GM23338 (cell line): ENCODE data around the gene CPNE7. TPM values are rescaled to one million over a fixed set of nuclear protein-coding genes. Genes with fewer than 3 reads are reported as not detected.

Experiments used
- ATAC-seq: fragments of 200-7000 bp; cut with Tn5 transposase; 3 replicates; pipeline ENCODE4 v1.9.1; 2020
- DNase-seq: peaks from one replicate; pipeline ENCODE4 v3.0.0-alpha.2; 2015; ENCODE audit warnings: low spot score
- H2AFZ ChIP-seq: fragments of 200-600 bp; sonication (generic); 2 replicates; pipeline ENCODE4 v1.8.0; 2016; ENCODE audit warnings: antibody characterized with exemption, mild to moderate bottlenecking, moderate library complexity
- H3F3A ChIP-seq: fragments of 200-600 bp; sonication (generic); replicated peaks from 2 replicates; pipeline ENCODE4 v1.8.0; 2017; ENCODE audit warnings: antibody characterized with exemption, mixed run types, low read depth
- H3K27ac ChIP-seq: fragments of 200-600 bp; sonication (generic); 2 replicates; pipeline ENCODE4 v1.6.1; 2016; ENCODE audit warnings: low read depth
- H3K27me3 ChIP-seq: fragments of 200-600 bp; sonication (generic); 2 replicates; pipeline ENCODE4 v1.8.0; 2016; ENCODE audit warnings: mild to moderate bottlenecking, mixed run types, moderate library complexity; ENCODE audit not compliant: insufficient read depth
- H3K36me3 ChIP-seq: fragments of 200-600 bp; sonication (generic); 2 replicates; pipeline ENCODE4 v1.8.0; 2016; ENCODE audit warnings: mild to moderate bottlenecking; ENCODE audit not compliant: insufficient read depth
- H3K4me1 ChIP-seq: fragments of 200-600 bp; sonication (generic); 2 replicates; pipeline ENCODE4 v1.8.0; 2016; ENCODE audit warnings: mild to moderate bottlenecking, moderate library complexity; ENCODE audit not compliant: insufficient read depth
- H3K4me2 ChIP-seq: fragments of 200-600 bp; sonication (generic); 2 replicates; pipeline ENCODE4 v1.7.1; 2017; ENCODE audit warnings: mixed run types
- H3K4me3 ChIP-seq: fragments of 200-600 bp; sonication (generic); 2 replicates; pipeline ENCODE4 v1.6.1; 2016; ENCODE audit warnings: mixed run types
- H3K79me2 ChIP-seq: fragments of 200-600 bp; sonication (generic); replicated peaks from 2 replicates; pipeline ENCODE4 v1.8.0; 2017; ENCODE audit warnings: mild to moderate bottlenecking; ENCODE audit not compliant: insufficient read depth
- H3K9me2 ChIP-seq: fragments of 200-600 bp; sonication (generic); 2 replicates; pipeline ENCODE4 v1.8.0; 2017; ENCODE audit not compliant: insufficient read depth
- H4K20me1 ChIP-seq: fragments of 200-600 bp; sonication (generic); replicated peaks from 2 replicates; pipeline ENCODE4 v1.8.0; 2017; ENCODE audit warnings: mild to moderate bottlenecking; ENCODE audit not compliant: insufficient read depth
- H3K27ac Mint-ChIP-seq: 2 replicates; pipeline ENCODE4 v1.8.0; 2020; ENCODE audit warnings: inconsistent platforms, mild to moderate bottlenecking, moderate library complexity, mixed read lengths
- H3K27me3 Mint-ChIP-seq: 3 replicates; pipeline ENCODE4 v1.8.0; 2022; ENCODE audit warnings: low read depth, mild to moderate bottlenecking, moderate library complexity, mixed read lengths, inconsistent platforms; ENCODE audit not compliant: insufficient read depth, poor library complexity
- H3K36me3 Mint-ChIP-seq: 3 replicates; pipeline ENCODE4 v1.8.0; 2021; ENCODE audit warnings: low read depth, mild to moderate bottlenecking, inconsistent platforms, moderate library complexity, mixed read lengths
- H3K4me1 Mint-ChIP-seq: 3 replicates; pipeline ENCODE4 v1.8.0; 2020; ENCODE audit warnings: mild to moderate bottlenecking, inconsistent platforms, mixed read lengths
- H3K4me3 Mint-ChIP-seq: 3 replicates; pipeline ENCODE4 v1.8.0; 2021; ENCODE audit warnings: moderate library complexity, mild to moderate bottlenecking, inconsistent platforms, mixed read lengths
- H3K9me3 Mint-ChIP-seq: 3 replicates; pipeline ENCODE4 v1.8.0; 2020; ENCODE audit warnings: moderate library complexity, mild to moderate bottlenecking, inconsistent platforms, mixed read lengths
- EZH2phosphoT487 ChIP-seq: fragments of 200-600 bp; sonication (generic); IDR thresholded peaks from one replicate; pipeline ENCODE4 v1.8.1; 2018; ENCODE audit warnings: antibody characterized with exemption; ENCODE audit not compliant: unreplicated experiment
- JUNB ChIP-seq: IDR thresholded peaks from one replicate; pipeline ENCODE4 v1.6.1; 2016; ENCODE audit warnings: antibody characterized with exemption; ENCODE audit not compliant: unreplicated experiment
- NANOG ChIP-seq: IDR thresholded peaks from 2 replicates; pipeline ENCODE4 v1.6.1; 2016; ENCODE audit warnings: antibody characterized with exemption, borderline replicate concordance
- POLR2AphosphoS5 ChIP-seq: IDR thresholded peaks from 2 replicates; pipeline ENCODE4 v1.6.1; 2016; ENCODE audit warnings: antibody characterized with exemption, low read depth
- STAT1 ChIP-seq: IDR thresholded peaks from one replicate; pipeline ENCODE4 v1.6.1; 2016; ENCODE audit warnings: antibody characterized with exemption; ENCODE audit not compliant: unreplicated experiment
- polyA plus RNA-seq: library from polyadenylated mRNA; unstranded; fragments of >200 nt; fragmentation: Nextera tagmentation; extraction: Ambion mirVana; gene quantifications from 2 replicates; pipeline ENCODE4 v1.2.1, GENCODE V29; 2016
- total RNA-seq: library from RNA; depleted of rRNA; stranded (reverse); fragments of >200 nt; shearing (Covaris generic); gene quantifications from 2 replicates; pipeline ENCODE4 v1.2.3, GENCODE V29; 2014
- TF ChIP-seq, protein P1 (sequence below), 2 experiments: fragments of 200-600 bp in 1 of 2; sonication (generic) in 1 of 2; conservative IDR thresholded peaks; 2 replicates each; pipeline versions ENCODE4 v1.5.1 to v1.6.1; 2016 to 2017; ENCODE audit warnings: antibody characterized with exemption in 2 of 2, low read depth in 2 of 2, mild to moderate bottlenecking in 2 of 2, moderate library complexity in 1 of 2
- TF ChIP-seq, protein P2 (sequence below): fragments of 250-450 bp; sonication (Bioruptor Pico); IDR thresholded peaks from 2 replicates; pipeline ENCODE4 v1.5.0; 2020; ENCODE audit warnings: mild to moderate bottlenecking, moderate library complexity

The CPNE7 gene
- total and polyA plus RNA-seq, 2 experiments from 2014 or later, result 11.2 to 15.7 TPM

DNA sequence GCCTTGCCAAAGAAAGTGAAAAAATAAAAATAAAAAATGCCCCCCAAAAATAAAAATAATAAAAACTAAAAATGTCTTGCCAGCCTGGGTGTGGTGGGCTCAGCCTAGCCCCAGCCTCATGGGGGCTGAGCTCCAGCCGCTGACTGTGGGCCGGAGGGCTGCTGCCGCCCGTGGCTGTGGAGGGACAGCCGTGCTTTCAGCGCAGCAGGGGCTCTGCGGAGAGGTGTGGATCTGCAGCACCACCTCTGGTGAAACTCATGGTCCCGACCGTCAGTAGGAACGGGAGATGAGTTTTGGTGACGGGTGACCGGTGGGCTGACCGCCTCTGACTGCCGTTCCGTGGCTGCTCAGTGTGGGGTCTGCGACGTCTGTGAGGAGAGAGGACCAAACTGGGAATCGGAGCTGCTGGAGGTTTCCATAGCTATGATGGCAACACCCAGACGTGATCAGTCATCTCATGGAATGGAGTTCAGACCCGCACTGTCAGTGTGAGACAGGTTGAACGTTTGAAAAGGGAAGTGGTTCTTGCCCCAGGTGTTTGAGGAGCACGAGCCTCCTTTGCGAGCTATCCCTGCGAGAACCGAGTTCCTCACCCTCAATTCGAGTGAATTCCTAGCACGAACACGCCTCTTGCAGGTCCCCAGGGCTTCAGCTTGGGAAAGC is 27.1 kb upstream of the CPNE7 start:
- H3K4me1 Mint-ChIP-seq, result no peaks in the 10 kb centered on the region
- Histone ChIP-seq H3K4me1 (no peaks in the 10 kb centered on the region), H3F3A (0 out of 2 replicates have a peak, but pooled peaks cover 3% of the 10 kb centered on the region), H3K4me2 (no peak overlapping the region), H3K27me3 (no peaks in the 10 kb centered on the region), H3K36me3 (peaks cover 15% of the 10 kb centered on the region), H3K79me2 (no peaks in the 10 kb centered on the region), H3K27ac (no peak overlapping the region), H4K20me1 (no peaks in the 10 kb centered on the region), H2AFZ (no peak overlapping the region), H3K9me2 (no peaks in the 10 kb centered on the region), H3K4me3 (no peak overlapping the region)
- H3K27me3 Mint-ChIP-seq, result peaks cover 6% of the 10 kb centered on the region
- no peak for TF ChIP-seq JUNB
- TF ChIP-seq POLR2AphosphoS5, result no peak
- TF ChIP-seq, protein P1, sequence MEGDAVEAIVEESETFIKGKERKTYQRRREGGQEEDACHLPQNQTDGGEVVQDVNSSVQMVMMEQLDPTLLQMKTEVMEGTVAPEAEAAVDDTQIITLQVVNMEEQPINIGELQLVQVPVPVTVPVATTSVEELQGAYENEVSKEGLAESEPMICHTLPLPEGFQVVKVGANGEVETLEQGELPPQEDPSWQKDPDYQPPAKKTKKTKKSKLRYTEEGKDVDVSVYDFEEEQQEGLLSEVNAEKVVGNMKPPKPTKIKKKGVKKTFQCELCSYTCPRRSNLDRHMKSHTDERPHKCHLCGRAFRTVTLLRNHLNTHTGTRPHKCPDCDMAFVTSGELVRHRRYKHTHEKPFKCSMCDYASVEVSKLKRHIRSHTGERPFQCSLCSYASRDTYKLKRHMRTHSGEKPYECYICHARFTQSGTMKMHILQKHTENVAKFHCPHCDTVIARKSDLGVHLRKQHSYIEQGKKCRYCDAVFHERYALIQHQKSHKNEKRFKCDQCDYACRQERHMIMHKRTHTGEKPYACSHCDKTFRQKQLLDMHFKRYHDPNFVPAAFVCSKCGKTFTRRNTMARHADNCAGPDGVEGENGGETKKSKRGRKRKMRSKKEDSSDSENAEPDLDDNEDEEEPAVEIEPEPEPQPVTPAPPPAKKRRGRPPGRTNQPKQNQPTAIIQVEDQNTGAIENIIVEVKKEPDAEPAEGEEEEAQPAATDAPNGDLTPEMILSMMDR (conservative IDR thresholded peaks at IDR 0.05; ENCODE audit: low read depth in 2 of 2), result peak in 1 of 2 experiments; percentile 25; a peak in 1 of 4 replicates
- H3K4me3 Mint-ChIP-seq, result no peak overlapping the region
- no peak overlapping the region for H3K27ac Mint-ChIP-seq
- DNase-seq, result no peak
- H3K36me3 Mint-ChIP-seq, result peaks cover 65% of the 10 kb centered on the region
- peak; percentile 30; the same call in 1 of the 3 replicates for ATAC-seq
- H3K9me3 Mint-ChIP-seq, result no peaks in the 10 kb centered on the region

DNA sequence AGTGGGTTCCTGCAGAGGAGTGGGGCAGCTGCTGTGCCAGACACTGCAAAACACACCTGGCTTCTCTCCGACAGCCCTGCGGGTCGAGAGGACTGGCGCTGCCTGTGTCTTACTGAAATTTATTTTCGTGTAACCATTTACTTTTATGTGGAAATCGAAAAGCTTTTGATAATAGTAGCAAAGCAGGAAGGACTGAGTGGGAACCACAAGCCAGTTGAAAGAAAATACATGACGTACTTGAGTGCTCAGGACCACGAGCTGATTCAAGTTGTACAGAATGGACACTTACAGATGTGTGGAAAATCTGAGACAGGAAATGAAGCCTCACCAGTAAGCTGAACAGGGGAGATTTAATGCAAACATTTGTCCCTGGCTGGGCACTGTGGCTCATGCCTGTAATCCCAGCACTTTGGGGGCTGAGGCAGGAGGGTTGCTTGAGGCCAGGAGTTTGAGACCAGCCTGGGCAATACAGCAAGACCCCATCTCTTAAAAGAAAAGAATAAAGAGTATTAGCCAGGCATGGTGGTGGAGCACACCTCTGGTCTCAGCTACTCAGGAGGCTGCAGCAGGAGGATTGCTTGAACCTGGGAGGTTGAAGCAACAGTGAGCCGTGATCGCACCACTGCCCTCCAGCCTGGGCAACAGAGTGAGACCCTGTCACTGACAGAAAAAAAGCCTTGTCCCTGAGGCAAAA is 26.4 kb upstream of the CPNE7 start:
- H3K4me1 Mint-ChIP-seq, result no peaks in the 10 kb centered on the region
- no peaks in the 10 kb centered on the region for H3K27me3 ChIP-seq
- H3K36me3 Mint-ChIP-seq, result peaks cover 65% of the 10 kb centered on the region
- peaks cover 6% of the 10 kb centered on the region for H3K27me3 Mint-ChIP-seq
- no peak overlapping the region for H3K4me3 ChIP-seq
- ATAC-seq, result no peak
- no peak overlapping the region for H3K4me2 ChIP-seq
- H4K20me1 ChIP-seq, result no peaks in the 10 kb centered on the region
- TF ChIP-seq NANOG, result no peak
- H3K4me1 ChIP-seq, result no peaks in the 10 kb centered on the region
- no peak overlapping the region for H3K27ac Mint-ChIP-seq
- H3K36me3 ChIP-seq, result peaks cover 15% of the 10 kb centered on the region
- H3K9me2 ChIP-seq, result no peaks in the 10 kb centered on the region
- no peaks in the 10 kb centered on the region for H3K9me3 Mint-ChIP-seq
- H3K4me3 Mint-ChIP-seq, result no peak overlapping the region
- DNase-seq, result no peak
- no peak overlapping the region for H3K27ac ChIP-seq
- no peaks in the 10 kb centered on the region for H3K79me2 ChIP-seq
- H3F3A ChIP-seq, result 0 out of 2 replicates have a peak, but pooled peaks cover 3% of the 10 kb centered on the region
- no peak overlapping the region for H2AFZ ChIP-seq

DNA sequence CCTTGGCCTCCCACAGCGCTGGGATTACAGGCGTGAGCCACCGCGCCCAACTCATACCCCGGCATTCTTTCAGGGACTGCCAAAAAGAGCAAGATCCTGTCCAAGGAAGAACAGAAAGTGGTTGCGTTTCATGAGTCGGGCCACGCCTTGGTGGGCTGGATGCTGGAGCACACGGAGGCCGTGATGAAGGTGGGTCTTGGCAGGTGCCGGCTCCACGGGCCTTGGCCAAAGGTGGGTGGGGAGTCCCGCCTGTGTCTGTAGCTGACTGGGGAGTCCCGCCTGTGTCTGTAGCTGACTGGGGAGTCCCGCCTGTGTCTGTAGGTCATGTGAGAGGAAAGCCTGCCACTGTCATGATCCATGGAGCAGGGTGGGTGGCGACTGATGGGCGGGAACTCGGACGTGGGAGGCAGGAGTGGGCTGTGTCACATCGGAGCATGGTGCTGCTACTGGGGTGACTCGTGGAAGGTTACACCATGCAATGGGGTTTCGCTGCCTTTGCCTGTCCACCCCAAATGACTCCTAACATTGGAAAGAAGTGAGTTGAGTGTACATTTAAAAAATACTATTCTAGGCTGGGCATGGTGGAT is 25.0 kb upstream of the CPNE7 start:
- H3K4me1 Mint-ChIP-seq, result no peaks in the 10 kb centered on the region
- Histone ChIP-seq H4K20me1 (no peaks in the 10 kb centered on the region), H3K9me2 (no peaks in the 10 kb centered on the region), H3K79me2 (no peaks in the 10 kb centered on the region), H2AFZ (no peak overlapping the region), H3K4me2 (no peak overlapping the region), H3K27ac (no peak overlapping the region), H3K4me1 (no peaks in the 10 kb centered on the region), H3K36me3 (peaks cover 17% of the 10 kb centered on the region), H3K4me3 (no peak overlapping the region), H3K27me3 (no peaks in the 10 kb centered on the region), H3F3A (peaks cover 6% of the 10 kb centered on the region; the same call in 1 of the 2 replicates)
- H3K9me3 Mint-ChIP-seq, result no peaks in the 10 kb centered on the region
- H3K4me3 Mint-ChIP-seq, result no peak overlapping the region
- no peak for ATAC-seq
- peaks cover 68% of the 10 kb centered on the region for H3K36me3 Mint-ChIP-seq
- H3K27me3 Mint-ChIP-seq, result peaks cover 6% of the 10 kb centered on the region
- DNase-seq, result no peak
- no peak overlapping the region for H3K27ac Mint-ChIP-seq
- TF ChIP-seq, protein P2, sequence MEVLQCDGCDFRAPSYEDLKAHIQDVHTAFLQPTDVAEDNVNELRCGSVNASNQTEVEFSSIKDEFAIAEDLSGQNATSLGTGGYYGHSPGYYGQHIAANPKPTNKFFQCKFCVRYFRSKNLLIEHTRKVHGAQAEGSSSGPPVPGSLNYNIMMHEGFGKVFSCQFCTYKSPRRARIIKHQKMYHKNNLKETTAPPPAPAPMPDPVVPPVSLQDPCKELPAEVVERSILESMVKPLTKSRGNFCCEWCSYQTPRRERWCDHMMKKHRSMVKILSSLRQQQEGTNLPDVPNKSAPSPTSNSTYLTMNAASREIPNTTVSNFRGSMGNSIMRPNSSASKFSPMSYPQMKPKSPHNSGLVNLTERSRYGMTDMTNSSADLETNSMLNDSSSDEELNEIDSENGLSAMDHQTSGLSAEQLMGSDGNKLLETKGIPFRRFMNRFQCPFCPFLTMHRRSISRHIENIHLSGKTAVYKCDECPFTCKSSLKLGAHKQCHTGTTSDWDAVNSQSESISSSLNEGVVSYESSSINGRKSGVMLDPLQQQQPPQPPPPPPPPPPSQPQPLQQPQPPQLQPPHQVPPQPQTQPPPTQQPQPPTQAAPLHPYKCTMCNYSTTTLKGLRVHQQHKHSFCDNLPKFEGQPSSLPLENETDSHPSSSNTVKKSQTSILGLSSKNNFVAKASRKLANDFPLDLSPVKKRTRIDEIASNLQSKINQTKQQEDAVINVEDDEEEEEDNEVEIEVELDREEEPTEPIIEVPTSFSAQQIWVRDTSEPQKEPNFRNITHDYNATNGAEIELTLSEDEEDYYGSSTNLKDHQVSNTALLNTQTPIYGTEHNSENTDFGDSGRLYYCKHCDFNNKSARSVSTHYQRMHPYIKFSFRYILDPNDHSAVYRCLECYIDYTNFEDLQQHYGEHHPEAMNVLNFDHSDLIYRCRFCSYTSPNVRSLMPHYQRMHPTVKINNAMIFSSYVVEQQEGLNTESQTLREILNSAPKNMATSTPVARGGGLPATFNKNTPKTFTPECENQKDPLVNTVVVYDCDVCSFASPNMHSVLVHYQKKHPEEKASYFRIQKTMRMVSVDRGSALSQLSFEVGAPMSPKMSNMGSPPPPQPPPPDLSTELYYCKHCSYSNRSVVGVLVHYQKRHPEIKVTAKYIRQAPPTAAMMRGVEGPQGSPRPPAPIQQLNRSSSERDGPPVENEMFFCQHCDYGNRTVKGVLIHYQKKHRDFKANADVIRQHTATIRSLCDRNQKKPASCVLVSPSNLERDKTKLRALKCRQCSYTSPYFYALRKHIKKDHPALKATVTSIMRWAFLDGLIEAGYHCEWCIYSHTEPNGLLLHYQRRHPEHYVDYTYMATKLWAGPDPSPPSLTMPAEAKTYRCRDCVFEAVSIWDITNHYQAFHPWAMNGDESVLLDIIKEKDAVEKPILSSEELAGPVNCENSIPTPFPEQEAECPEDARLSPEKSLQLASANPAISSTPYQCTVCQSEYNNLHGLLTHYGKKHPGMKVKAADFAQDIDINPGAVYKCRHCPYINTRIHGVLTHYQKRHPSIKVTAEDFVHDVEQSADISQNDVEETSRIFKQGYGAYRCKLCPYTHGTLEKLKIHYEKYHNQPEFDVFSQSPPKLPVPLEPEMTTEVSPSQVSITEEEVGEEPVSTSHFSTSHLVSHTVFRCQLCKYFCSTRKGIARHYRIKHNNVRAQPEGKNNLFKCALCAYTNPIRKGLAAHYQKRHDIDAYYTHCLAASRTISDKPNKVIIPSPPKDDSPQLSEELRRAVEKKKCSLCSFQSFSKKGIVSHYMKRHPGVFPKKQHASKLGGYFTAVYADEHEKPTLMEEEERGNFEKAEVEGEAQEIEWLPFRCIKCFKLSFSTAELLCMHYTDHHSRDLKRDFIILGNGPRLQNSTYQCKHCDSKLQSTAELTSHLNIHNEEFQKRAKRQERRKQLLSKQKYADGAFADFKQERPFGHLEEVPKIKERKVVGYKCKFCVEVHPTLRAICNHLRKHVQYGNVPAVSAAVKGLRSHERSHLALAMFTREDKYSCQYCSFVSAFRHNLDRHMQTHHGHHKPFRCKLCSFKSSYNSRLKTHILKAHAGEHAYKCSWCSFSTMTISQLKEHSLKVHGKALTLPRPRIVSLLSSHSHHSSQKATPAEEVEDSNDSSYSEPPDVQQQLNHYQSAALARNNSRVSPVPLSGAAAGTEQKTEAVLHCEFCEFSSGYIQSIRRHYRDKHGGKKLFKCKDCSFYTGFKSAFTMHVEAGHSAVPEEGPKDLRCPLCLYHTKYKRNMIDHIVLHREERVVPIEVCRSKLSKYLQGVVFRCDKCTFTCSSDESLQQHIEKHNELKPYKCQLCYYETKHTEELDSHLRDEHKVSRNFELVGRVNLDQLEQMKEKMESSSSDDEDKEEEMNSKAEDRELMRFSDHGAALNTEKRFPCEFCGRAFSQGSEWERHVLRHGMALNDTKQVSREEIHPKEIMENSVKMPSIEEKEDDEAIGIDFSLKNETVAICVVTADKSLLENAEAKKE (CRISPR knock-in tag), result no peak
- TF ChIP-seq EZH2phosphoT487 (no peak), STAT1 (no peak), JUNB (no peak)
